Dedifferentiated amniotic fluid mesenchymal stem cell (primary cell): ENCODE results near the gene SMAGP.
"Not testable (repeated sequence)": the region's sequence is repeated elsewhere in the genome, so short reads cannot be mapped to it uniquely, and the experiment has no call there.

Experiments
- DNase-seq: peaks from one replicate; pipeline ENCODE4 v3.0.0-alpha.2; 2016; ENCODE audit errors: extremely low spot score

The SMAGP gene

GRCh38 chr12:51270067-51270950, at the start of gene SMAGP:
SMAGP (minus strand) TSS chr12:51270415; CDS start chr12:51269278, 1,137 bp downstream.
- DNase-seq: no peak

- no peak for DNase-seq
These were observed 48.8 kb upstream of the SMAGP start for GRCh38 chr12:51318846-51319599.

GRCh38 chr12:51318057-51318806, 48.0 kb upstream of the SMAGP start:
- DNase-seq: not testable (repeated sequence)

GRCh38 chr12:51311389-51311788, 41.2 kb upstream of the SMAGP start:
- no peak for DNase-seq

GRCh38 chr12:51307655-51308593, 37.7 kb upstream of the SMAGP start:
- DNase-seq: peak; percentile 72

- DNase-seq: no peak
These were observed 36.3 kb upstream of the SMAGP start for GRCh38 chr12:51306507-51306906.

- not testable (repeated sequence) for DNase-seq
These were observed 30.6 kb upstream of the SMAGP start for GRCh38 chr12:51300768-51301167.

- no peak for DNase-seq
These were observed 25.4 kb upstream of the SMAGP start for GRCh38 chr12:51295651-51296050.

GRCh38 chr12:51294097-51294496, 23.9 kb upstream of the SMAGP start:
- not testable (repeated sequence) for DNase-seq

- DNase-seq: no peak
These were observed 23.5 kb upstream of the SMAGP start for GRCh38 chr12:51293696-51294095.

- not testable (repeated sequence) for DNase-seq
These were observed 21.6 kb upstream of the SMAGP start for GRCh38 chr12:51291603-51292513.

GRCh38 chr12:51285843-51286242, 15.6 kb upstream of the SMAGP start:
- no peak for DNase-seq

GRCh38 chr12:51281202-51281924, 11.1 kb upstream of the SMAGP start:
- DNase-seq: peak; percentile 77

GRCh38 chr12:51275088-51275487, 4.9 kb upstream of the SMAGP start:
- no peak for DNase-seq

- not testable (repeated sequence) for DNase-seq
These were observed 2.6 kb upstream of the SMAGP start for GRCh38 chr12:51272810-51273209.

- peak; percentile 68 for DNase-seq
These were observed 820 bp upstream of the SMAGP start for GRCh38 chr12:51270951-51271518.

GRCh38 chr12:51269174-51270066, 795 bp downstream of the SMAGP start:
- DNase-seq: no peak

GRCh38 chr12:51265024-51265423, 5.2 kb downstream of the SMAGP start:
- DNase-seq: no peak
